ENCODE data around the gene FBLN5. TPM values are rescaled to one million over a fixed set of nuclear protein-coding genes. Genes with fewer than 3 reads are reported as not detected.

The FBLN5 gene
- total RNA-seq, 4 donors from 2014 or later, result 77.7 to 186 (median 127) TPM

DNA sequence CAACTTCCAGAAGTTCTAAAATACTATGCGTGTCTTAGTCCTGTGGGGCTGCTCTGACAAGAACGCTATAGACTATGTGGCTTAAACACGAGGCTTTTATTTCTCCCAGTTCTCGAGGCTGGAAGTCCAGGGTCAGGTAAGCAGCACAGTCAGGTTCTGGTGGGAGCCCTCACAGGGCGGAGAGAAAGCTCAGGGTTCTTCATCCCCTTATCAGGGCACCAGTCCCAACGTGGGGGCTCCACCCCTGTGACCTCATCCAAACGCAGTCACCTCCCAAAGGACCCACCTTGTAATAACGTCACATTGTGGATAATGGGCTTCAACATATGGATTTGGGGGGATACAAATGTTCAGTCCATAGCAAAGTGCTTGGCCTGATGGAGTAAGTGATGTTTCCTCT lies 43.0 kb downstream of the FBLN5 start:
- Histone ChIP-seq H3K9me3 (no peaks in the 10 kb centered on the region), H3K27ac (peak overlapping the region in 2 of 4 donors; percentile 8 to 24), H3K36me3 (no peaks in the 10 kb centered on the region), H3K4me3 (no peak overlapping the region), H3K27me3 (no peaks in the 10 kb centered on the region), H3K4me1 (peaks cover 0 to 15% (median 3%) of the 10 kb centered on the region in 3 donors)
- WGBS, 2 donors (ENCODE audit: low coverage in 1 of 2), result 100% methylated on average over 1 of the region's 8 CpGs; no CpG with 5 or more reads in 1 of the 2 donors
- TF ChIP-seq POLR2A (IDR thresholded peaks at IDR 0.05) (no peak), POLR2AphosphoS5 (IDR thresholded peaks at IDR 0.05) (no peak), EP300 (IDR thresholded peaks at IDR 0.05) (no peak)
- TF ChIP-seq, protein P1, sequence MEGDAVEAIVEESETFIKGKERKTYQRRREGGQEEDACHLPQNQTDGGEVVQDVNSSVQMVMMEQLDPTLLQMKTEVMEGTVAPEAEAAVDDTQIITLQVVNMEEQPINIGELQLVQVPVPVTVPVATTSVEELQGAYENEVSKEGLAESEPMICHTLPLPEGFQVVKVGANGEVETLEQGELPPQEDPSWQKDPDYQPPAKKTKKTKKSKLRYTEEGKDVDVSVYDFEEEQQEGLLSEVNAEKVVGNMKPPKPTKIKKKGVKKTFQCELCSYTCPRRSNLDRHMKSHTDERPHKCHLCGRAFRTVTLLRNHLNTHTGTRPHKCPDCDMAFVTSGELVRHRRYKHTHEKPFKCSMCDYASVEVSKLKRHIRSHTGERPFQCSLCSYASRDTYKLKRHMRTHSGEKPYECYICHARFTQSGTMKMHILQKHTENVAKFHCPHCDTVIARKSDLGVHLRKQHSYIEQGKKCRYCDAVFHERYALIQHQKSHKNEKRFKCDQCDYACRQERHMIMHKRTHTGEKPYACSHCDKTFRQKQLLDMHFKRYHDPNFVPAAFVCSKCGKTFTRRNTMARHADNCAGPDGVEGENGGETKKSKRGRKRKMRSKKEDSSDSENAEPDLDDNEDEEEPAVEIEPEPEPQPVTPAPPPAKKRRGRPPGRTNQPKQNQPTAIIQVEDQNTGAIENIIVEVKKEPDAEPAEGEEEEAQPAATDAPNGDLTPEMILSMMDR (IDR thresholded peaks at IDR 0.05), result no peak
- no peak for ATAC-seq

DNA sequence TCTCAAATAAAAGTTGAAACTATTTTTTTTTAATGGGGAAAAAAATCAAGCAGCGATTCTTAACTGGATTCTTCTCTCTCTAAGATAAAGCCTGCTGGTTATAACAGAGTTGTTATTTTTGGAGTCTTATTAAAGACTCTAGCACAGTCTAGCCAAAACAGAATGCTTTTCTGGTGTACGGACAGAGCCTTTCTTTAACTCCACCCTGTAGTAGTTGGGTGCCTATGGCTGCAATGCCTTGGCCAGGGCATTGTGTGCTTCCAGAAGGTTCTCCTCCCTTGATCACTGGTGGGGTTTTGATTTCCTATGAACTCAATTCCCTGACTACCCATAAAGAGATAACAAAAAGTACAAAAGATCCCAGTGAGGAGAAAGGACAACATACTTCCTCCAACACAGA lies 44.4 kb downstream of the FBLN5 start:
- peaks cover 0 to 27% (median 3%) of the 10 kb centered on the region in 3 donors for H3K4me1 ChIP-seq
- H3K4me3 ChIP-seq, result no peak overlapping the region
- no peaks in the 10 kb centered on the region for H3K36me3 ChIP-seq
- no peaks in the 10 kb centered on the region for H3K9me3 ChIP-seq
- ATAC-seq, result no peak
- H3K27ac ChIP-seq, result peak overlapping the region in 3 of 4 donors; percentile 7 to 45 (median 24)
- TF ChIP-seq POLR2A (IDR thresholded peaks at IDR 0.05), result no peak
- TF ChIP-seq, protein P1 (IDR thresholded peaks at IDR 0.05), result no peak
- no peak for TF ChIP-seq POLR2AphosphoS5 (IDR thresholded peaks at IDR 0.05)
- no peak for TF ChIP-seq EP300 (IDR thresholded peaks at IDR 0.05)
- 33 to 37% methylated on average over 2 of the region's 2 CpGs for WGBS, 2 donors (ENCODE audit: low coverage in 1 of 2)
- H3K27me3 ChIP-seq, result no peaks in the 10 kb centered on the region

DNA sequence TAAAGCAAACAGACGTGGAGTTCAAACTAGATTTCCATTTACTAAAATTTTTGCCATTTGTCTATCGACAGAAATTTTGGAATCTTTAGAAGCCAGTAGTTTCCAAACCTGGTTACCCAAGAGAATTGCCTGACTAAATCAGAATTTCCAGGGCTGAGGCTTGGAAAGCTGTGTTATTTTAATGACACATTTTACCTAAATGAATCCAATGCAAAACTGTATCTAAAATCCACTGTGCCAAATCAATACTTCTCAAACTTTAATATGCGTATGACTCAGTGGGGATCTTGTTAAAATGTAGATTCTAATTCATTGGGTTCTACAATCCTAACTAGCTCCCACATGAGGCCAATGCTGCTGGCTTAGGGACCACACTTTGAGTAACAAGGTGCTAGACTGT lies 45.2 kb downstream of the FBLN5 start:
- ATAC-seq, result no peak
- H3K27ac ChIP-seq, result peak overlapping the region in 2 of 4 donors; percentile 7 to 24

DNA sequence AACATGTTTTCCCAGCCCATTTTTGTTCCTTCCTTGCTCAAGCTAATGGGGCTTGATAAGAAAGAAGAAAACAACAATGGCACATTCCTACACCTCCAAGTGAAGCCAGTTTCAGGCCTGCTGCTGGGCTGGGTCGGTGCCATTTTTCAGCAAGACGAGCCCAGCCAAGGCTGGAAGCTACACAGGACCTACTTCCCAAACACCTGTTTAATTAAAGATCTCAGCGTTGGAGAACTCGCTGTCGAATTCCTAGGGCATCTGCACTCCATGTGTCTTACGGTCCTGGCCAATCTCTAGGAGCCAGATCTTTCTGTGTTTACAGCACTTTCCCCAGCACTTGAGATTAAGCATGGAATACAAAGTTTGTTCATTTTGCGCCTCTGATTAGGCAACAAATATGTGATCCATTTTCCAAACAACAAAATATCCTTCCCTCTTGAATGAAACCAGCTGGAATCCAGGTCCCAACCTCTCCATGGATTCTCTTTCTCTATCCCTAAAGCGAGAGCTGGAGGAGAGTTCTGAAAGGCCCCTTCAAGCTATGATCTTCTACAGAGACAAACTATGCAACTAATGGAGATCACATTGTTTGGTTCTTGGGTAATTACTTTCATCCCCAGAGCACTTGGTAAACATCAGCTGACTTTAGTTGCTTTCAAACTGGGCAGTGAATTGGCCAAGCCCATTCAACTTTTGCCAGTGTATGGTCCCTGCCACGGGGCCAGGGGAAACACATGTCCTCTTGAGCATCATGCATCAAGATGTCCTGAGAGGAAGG lies 45.9 kb downstream of the FBLN5 start:
- TF ChIP-seq POLR2A (IDR thresholded peaks at IDR 0.05) (no peak), POLR2AphosphoS5 (IDR thresholded peaks at IDR 0.05) (peak; percentile 36)
- H3K27ac ChIP-seq, result peak overlapping the region in 3 of 4 donors; percentile 40 to 65 (median 59)
- peak; percentile 86 for ATAC-seq
- peaks cover 0 to 41% (median 10%) of the 10 kb centered on the region in 3 donors for H3K4me1 ChIP-seq
- H3K4me3 ChIP-seq, result no peak overlapping the region
- 27 to 33% methylated on average over 7 to 8 of the region's 9 CpGs for WGBS, 2 donors (ENCODE audit: low coverage in 1 of 2)
- H3K9me3 ChIP-seq, result no peaks in the 10 kb centered on the region
- no peaks in the 10 kb centered on the region for H3K36me3 ChIP-seq
- no peaks in the 10 kb centered on the region for H3K27me3 ChIP-seq

More for the DNA sequence above, 45.2 kb downstream of the FBLN5 start:
- WGBS, 2 donors (ENCODE audit: low coverage in 1 of 2), result 92 to 100% methylated on average over 2 to 3 of the region's 3 CpGs
- Histone ChIP-seq H3K9me3 (no peaks in the 10 kb centered on the region), H3K4me3 (no peak overlapping the region), H3K27me3 (no peaks in the 10 kb centered on the region), H3K36me3 (no peaks in the 10 kb centered on the region), H3K4me1 (peaks cover 0 to 34% (median 5%) of the 10 kb centered on the region in 3 donors)
- TF ChIP-seq POLR2A (IDR thresholded peaks at IDR 0.05) (no peak), EP300 (IDR thresholded peaks at IDR 0.05) (no peak), POLR2AphosphoS5 (IDR thresholded peaks at IDR 0.05) (no peak)

DNA sequence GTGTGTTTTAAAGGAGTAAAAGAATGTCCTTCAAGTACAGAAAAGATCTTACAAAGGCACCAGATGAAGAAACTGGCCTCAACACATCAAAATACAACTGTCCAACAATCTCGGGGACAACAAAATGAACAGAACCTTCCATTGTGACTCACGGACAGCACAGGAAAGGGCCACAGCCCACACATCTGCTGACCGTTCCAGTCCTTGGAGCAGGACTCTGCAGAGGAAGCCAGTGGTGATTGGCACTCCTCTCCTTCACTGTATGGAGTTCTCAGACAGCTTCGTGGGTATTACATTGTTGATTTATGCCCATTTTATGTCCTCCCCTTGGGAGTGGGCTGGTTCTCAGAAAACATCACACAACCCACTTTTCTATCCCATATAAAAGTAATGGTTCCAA lies 47.7 kb downstream of the FBLN5 start:
- no peak for ATAC-seq
- TF ChIP-seq, protein P1 (IDR thresholded peaks at IDR 0.05), result no peak
- Histone ChIP-seq H3K27me3 (no peaks in the 10 kb centered on the region), H3K36me3 (no peaks in the 10 kb centered on the region), H3K9me3 (no peaks in the 10 kb centered on the region), H3K4me1 (peaks cover 0 to 44% (median 10%) of the 10 kb centered on the region in 3 donors), H3K4me3 (no peak overlapping the region), H3K27ac (peak overlapping the region in 3 of 4 donors; percentile 1 to 72 (median 60))
- 30 to 56% methylated on average over 3 to 4 of the region's 4 CpGs for WGBS, 2 donors (ENCODE audit: low coverage in 1 of 2)

DNA sequence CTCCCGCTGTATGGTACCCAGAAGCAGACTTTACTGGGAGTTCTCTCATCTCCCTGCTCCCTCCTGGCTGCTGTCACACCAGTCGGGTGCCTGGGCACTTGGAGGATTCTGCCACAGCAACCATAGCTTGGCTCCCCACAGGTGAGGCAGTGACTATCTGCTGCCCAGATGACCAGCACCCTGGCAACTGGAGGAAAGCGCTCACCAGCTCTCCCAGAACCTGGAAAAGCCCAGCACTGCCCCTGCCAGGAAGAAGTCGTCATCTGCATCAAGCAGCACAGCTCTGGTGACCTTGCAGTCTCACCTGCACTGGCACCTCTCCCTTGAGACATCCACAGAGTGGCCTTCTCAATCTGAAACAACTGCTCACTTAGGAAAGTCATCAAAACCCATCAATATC lies 48.3 kb downstream of the FBLN5 start:
- H3K4me1 ChIP-seq, result peaks cover 0 to 44% (median 10%) of the 10 kb centered on the region in 3 donors
- no peak for ATAC-seq
- H3K9me3 ChIP-seq, result no peaks in the 10 kb centered on the region
- no peaks in the 10 kb centered on the region for H3K27me3 ChIP-seq
- no peak overlapping the region for H3K4me3 ChIP-seq
- H3K36me3 ChIP-seq, result no peaks in the 10 kb centered on the region
- H3K27ac ChIP-seq, result peak overlapping the region in 3 of 4 donors; percentile 1 to 72 (median 60)
- no peak for TF ChIP-seq EP300 (IDR thresholded peaks at IDR 0.05)
- TF ChIP-seq POLR2A (IDR thresholded peaks at IDR 0.05), result no peak
- no peak for TF ChIP-seq POLR2AphosphoS5 (IDR thresholded peaks at IDR 0.05)
- TF ChIP-seq, protein P1 (IDR thresholded peaks at IDR 0.05), result no peak
- no CpG with 5 or more reads among the region's 4 CpGs for WGBS, 2 donors (ENCODE audit: low coverage in 1 of 2)
